ENCODE measurements around the gene LAMC1. TPM values are rescaled to one million over a fixed set of nuclear protein-coding genes. Genes with fewer than 3 reads are reported as not detected.

The LAMC1 gene
- total and polyA plus RNA-seq, 2 experiments from 2014 or later = 18.4 to 116 TPM

DNA sequence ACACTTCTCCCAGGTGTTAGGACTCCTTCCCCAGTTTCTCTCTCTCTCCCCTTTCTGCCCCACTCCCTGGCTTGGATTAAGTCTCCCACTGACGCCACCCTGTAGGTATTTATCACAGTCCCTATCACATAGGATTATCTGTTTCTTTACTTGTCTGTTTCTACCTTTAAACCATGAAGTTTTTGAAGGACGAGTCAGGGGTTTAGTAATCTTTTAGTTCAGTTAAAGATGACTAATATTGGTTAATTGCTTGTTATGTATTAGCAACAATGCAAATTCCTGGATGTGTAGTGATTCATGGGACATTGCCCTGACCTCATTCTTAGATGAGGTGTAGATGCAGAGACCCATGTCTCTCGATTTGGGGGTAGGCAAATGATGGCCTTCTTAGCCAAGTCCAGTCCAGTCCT lies 6.4 kb downstream of the LAMC1 start (continued):
- TF ChIP-seq, protein P1, sequence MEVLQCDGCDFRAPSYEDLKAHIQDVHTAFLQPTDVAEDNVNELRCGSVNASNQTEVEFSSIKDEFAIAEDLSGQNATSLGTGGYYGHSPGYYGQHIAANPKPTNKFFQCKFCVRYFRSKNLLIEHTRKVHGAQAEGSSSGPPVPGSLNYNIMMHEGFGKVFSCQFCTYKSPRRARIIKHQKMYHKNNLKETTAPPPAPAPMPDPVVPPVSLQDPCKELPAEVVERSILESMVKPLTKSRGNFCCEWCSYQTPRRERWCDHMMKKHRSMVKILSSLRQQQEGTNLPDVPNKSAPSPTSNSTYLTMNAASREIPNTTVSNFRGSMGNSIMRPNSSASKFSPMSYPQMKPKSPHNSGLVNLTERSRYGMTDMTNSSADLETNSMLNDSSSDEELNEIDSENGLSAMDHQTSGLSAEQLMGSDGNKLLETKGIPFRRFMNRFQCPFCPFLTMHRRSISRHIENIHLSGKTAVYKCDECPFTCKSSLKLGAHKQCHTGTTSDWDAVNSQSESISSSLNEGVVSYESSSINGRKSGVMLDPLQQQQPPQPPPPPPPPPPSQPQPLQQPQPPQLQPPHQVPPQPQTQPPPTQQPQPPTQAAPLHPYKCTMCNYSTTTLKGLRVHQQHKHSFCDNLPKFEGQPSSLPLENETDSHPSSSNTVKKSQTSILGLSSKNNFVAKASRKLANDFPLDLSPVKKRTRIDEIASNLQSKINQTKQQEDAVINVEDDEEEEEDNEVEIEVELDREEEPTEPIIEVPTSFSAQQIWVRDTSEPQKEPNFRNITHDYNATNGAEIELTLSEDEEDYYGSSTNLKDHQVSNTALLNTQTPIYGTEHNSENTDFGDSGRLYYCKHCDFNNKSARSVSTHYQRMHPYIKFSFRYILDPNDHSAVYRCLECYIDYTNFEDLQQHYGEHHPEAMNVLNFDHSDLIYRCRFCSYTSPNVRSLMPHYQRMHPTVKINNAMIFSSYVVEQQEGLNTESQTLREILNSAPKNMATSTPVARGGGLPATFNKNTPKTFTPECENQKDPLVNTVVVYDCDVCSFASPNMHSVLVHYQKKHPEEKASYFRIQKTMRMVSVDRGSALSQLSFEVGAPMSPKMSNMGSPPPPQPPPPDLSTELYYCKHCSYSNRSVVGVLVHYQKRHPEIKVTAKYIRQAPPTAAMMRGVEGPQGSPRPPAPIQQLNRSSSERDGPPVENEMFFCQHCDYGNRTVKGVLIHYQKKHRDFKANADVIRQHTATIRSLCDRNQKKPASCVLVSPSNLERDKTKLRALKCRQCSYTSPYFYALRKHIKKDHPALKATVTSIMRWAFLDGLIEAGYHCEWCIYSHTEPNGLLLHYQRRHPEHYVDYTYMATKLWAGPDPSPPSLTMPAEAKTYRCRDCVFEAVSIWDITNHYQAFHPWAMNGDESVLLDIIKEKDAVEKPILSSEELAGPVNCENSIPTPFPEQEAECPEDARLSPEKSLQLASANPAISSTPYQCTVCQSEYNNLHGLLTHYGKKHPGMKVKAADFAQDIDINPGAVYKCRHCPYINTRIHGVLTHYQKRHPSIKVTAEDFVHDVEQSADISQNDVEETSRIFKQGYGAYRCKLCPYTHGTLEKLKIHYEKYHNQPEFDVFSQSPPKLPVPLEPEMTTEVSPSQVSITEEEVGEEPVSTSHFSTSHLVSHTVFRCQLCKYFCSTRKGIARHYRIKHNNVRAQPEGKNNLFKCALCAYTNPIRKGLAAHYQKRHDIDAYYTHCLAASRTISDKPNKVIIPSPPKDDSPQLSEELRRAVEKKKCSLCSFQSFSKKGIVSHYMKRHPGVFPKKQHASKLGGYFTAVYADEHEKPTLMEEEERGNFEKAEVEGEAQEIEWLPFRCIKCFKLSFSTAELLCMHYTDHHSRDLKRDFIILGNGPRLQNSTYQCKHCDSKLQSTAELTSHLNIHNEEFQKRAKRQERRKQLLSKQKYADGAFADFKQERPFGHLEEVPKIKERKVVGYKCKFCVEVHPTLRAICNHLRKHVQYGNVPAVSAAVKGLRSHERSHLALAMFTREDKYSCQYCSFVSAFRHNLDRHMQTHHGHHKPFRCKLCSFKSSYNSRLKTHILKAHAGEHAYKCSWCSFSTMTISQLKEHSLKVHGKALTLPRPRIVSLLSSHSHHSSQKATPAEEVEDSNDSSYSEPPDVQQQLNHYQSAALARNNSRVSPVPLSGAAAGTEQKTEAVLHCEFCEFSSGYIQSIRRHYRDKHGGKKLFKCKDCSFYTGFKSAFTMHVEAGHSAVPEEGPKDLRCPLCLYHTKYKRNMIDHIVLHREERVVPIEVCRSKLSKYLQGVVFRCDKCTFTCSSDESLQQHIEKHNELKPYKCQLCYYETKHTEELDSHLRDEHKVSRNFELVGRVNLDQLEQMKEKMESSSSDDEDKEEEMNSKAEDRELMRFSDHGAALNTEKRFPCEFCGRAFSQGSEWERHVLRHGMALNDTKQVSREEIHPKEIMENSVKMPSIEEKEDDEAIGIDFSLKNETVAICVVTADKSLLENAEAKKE (CRISPR knock-in tag; IDR thresholded peaks at IDR 0.05) = no peak
- no peak for TF ChIP-seq EZH2 (IDR thresholded peaks at IDR 0.05; ENCODE audit: low read depth, unreplicated experiment)
- no peak for TF ChIP-seq JUNB (IDR thresholded peaks at IDR 0.05; ENCODE audit: unreplicated experiment)
- TF ChIP-seq POLR2AphosphoS5 (IDR thresholded peaks at IDR 0.05; ENCODE audit: low read depth) = no peak

DNA sequence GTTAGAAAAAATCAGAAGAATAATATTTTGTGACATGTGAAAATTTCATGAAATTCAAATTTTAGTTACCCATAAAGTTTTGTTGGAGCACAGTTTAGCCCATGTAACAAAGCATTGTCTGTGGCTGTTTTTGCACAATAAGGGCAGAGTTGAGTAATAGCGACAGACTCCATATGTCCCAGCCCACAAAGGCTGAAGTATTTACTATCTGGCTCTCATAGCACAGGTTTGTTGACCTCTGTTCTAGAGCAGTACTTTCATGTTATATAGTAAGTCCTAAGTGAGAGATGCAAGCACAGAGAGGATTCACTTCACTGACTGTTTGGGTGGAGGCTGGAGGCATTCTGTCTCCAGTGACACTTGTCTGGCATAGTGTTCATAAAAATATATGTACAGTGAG lies 6.8 kb downstream of the LAMC1 start:
- Histone ChIP-seq H3K4me2 (no peak overlapping the region), H4K20me1 (replicated peaks; ENCODE audit: insufficient read depth) (peaks cover 32% of the 10 kb centered on the region), H3K4me3 (no peak overlapping the region), H3K27ac (ENCODE audit: low read depth) (no peak overlapping the region), H3K4me1 (ENCODE audit: insufficient read depth) (peaks cover 32% of the 10 kb centered on the region), H3K36me3 (ENCODE audit: insufficient read depth) (no peaks in the 10 kb centered on the region), H3F3A (replicated peaks; ENCODE audit: low read depth) (no peaks in the 10 kb centered on the region), H3K79me2 (replicated peaks; ENCODE audit: insufficient read depth) (peaks cover 88% of the 10 kb centered on the region), H3K9me2 (ENCODE audit: insufficient read depth) (no peaks in the 10 kb centered on the region), H3K27me3 (ENCODE audit: insufficient read depth) (peaks cover 10% of the 10 kb centered on the region), H2AFZ (no peak overlapping the region)
- Mint-ChIP-seq H3K27ac (no peak overlapping the region), H3K4me3 (no peak overlapping the region), H3K36me3 (ENCODE audit: low read depth) (no peaks in the 10 kb centered on the region; the same call in 2 of the 3 replicates), H3K9me3 (no peaks in the 10 kb centered on the region), H3K4me1 (peaks cover 66% of the 10 kb centered on the region), H3K27me3 (ENCODE audit: insufficient read depth, low read depth, poor library complexity) (peaks cover 6% of the 10 kb centered on the region)
- DNase-seq (ENCODE audit: low spot score) = no peak
- ATAC-seq = no peak
- TF ChIP-seq, protein P2, sequence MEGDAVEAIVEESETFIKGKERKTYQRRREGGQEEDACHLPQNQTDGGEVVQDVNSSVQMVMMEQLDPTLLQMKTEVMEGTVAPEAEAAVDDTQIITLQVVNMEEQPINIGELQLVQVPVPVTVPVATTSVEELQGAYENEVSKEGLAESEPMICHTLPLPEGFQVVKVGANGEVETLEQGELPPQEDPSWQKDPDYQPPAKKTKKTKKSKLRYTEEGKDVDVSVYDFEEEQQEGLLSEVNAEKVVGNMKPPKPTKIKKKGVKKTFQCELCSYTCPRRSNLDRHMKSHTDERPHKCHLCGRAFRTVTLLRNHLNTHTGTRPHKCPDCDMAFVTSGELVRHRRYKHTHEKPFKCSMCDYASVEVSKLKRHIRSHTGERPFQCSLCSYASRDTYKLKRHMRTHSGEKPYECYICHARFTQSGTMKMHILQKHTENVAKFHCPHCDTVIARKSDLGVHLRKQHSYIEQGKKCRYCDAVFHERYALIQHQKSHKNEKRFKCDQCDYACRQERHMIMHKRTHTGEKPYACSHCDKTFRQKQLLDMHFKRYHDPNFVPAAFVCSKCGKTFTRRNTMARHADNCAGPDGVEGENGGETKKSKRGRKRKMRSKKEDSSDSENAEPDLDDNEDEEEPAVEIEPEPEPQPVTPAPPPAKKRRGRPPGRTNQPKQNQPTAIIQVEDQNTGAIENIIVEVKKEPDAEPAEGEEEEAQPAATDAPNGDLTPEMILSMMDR (conservative IDR thresholded peaks at IDR 0.05; ENCODE audit: low read depth in 2 of 2) = no peak
- TF ChIP-seq NANOG (IDR thresholded peaks at IDR 0.05; ENCODE audit: borderline replicate concordance) = no peak
- TF ChIP-seq ZNF331 (CRISPR knock-in tag; IDR thresholded peaks at IDR 0.05; ENCODE audit: low read depth) = no peak
- no peak for TF ChIP-seq EZH2 (IDR thresholded peaks at IDR 0.05; ENCODE audit: low read depth, unreplicated experiment)
- no peak for TF ChIP-seq JUNB (IDR thresholded peaks at IDR 0.05; ENCODE audit: unreplicated experiment)
- TF ChIP-seq, protein P1 (CRISPR knock-in tag; IDR thresholded peaks at IDR 0.05) = no peak
- no peak for TF ChIP-seq EZH2phosphoT487 (IDR thresholded peaks at IDR 0.05; ENCODE audit: unreplicated experiment)

Measured in GM23338 (cell line).